Neuronal stem cell (in vitro differentiated cells): ENCODE measurements around the gene EID2B.

Source experiments
- DNase-seq: peaks from one replicate; pipeline ENCODE4 v3.0.0-alpha.2; 2013; ENCODE audit warnings: low spot score
- H2AFZ ChIP-seq: one replicate; pipeline ENCODE4 v1.6.1; 2013; ENCODE audit warnings: mild to moderate bottlenecking, low read length, inconsistent platforms
- H2AK5ac ChIP-seq: 2 replicates; pipeline ENCODE4 v1.6.1; 2013; ENCODE audit warnings: low read depth, mild to moderate bottlenecking, inconsistent platforms, low read length, moderate library complexity, mixed read lengths
- H2BK120ac ChIP-seq: 2 replicates; pipeline ENCODE4 v1.6.1; 2013; ENCODE audit warnings: low read depth, mild to moderate bottlenecking, inconsistent platforms, low read length, moderate library complexity, mixed read lengths
- H2BK12ac ChIP-seq: one replicate; pipeline ENCODE4 v1.6.1; 2013; ENCODE audit warnings: low read length, inconsistent platforms
- H2BK15ac ChIP-seq: 2 replicates; pipeline ENCODE4 v1.6.1; 2013; ENCODE audit warnings: mild to moderate bottlenecking, low read length, inconsistent platforms, mixed read lengths
- H2BK5ac ChIP-seq: one replicate; pipeline ENCODE4 v1.6.1; 2013; ENCODE audit warnings: inconsistent platforms, mild to moderate bottlenecking, low read length, moderate library complexity
- H3K14ac ChIP-seq: one replicate; pipeline ENCODE4 v1.6.1; 2013; ENCODE audit warnings: low read length, inconsistent platforms
- H3K18ac ChIP-seq: 2 replicates; pipeline ENCODE4 v1.6.1; 2013; ENCODE audit warnings: low read length, inconsistent platforms
- H3K23ac ChIP-seq: 2 replicates; pipeline ENCODE4 v1.6.1; 2013; ENCODE audit warnings: low read depth, mild to moderate bottlenecking, mixed read lengths, low read length, inconsistent platforms; ENCODE audit not compliant: poor library complexity
- H3K27ac ChIP-seq: replicated peaks from 3 replicates; pipeline ENCODE4 v1.5.1; 2013; ENCODE audit warnings: low read length, inconsistent platforms
- H3K27me3 ChIP-seq, 3 experiments: 2 replicates each; pipeline ENCODE4 v1.6.1; 2013; ENCODE audit warnings: low read length in 3 of 3, mild to moderate bottlenecking in 2 of 3, inconsistent platforms in 1 of 3, low read depth in 1 of 3, mixed read lengths in 1 of 3, moderate library complexity in 1 of 3; ENCODE audit not compliant: control insufficient read depth in 3 of 3, insufficient read depth in 3 of 3
- H3K36me3 ChIP-seq, 2 donors: replicated peaks in 1 of 2; 2 replicates each; pipeline ENCODE4 v1.6.1; 2013; ENCODE audit warnings: low read length in 2 of 2; ENCODE audit not compliant: control insufficient read depth in 2 of 2, insufficient read depth in 2 of 2
- H3K4ac ChIP-seq: 2 replicates; pipeline ENCODE4 v1.6.1; 2013; ENCODE audit warnings: inconsistent platforms, mild to moderate bottlenecking, low read length, moderate library complexity
- H3K4me1 ChIP-seq, 2 donors: 1 replicate in 1 of 2; 2 replicates in 1 of 2; pipeline ENCODE4 v1.6.1; 2013; ENCODE audit warnings: low read length in 2 of 2, low read depth in 1 of 2; ENCODE audit not compliant: control insufficient read depth in 2 of 2, insufficient read depth in 1 of 2
- H3K4me2 ChIP-seq: one replicate; pipeline ENCODE4 v1.6.1; 2013; ENCODE audit warnings: mild to moderate bottlenecking, low read length, inconsistent platforms; ENCODE audit not compliant: insufficient read depth, poor library complexity, severe bottlenecking
- H3K4me3 ChIP-seq, 2 donors: 2 replicates each; pipeline ENCODE4 v1.5.1; 2013; ENCODE audit warnings: low read length in 2 of 2, mild to moderate bottlenecking in 2 of 2, inconsistent platforms in 1 of 2, moderate library complexity in 1 of 2
- H3K79me1 ChIP-seq: one replicate; pipeline ENCODE4 v1.6.1; 2013; ENCODE audit warnings: low read depth, mild to moderate bottlenecking, inconsistent platforms, low read length, moderate library complexity
- H3K9ac ChIP-seq: one replicate; pipeline ENCODE4 v1.6.1; 2013; ENCODE audit warnings: mild to moderate bottlenecking, low read depth, low read length, inconsistent platforms; ENCODE audit not compliant: poor library complexity
- H3K9me3 ChIP-seq, 2 donors: replicated peaks in 1 of 2; 2 replicates each; pipeline versions ENCODE3 to v1.6.1; 2013; ENCODE audit warnings: low read length in 2 of 2, mild to moderate bottlenecking in 2 of 2, inconsistent platforms in 1 of 2, low read depth in 1 of 2, mixed read lengths in 1 of 2, moderate library complexity in 1 of 2; ENCODE audit not compliant: control insufficient read depth in 2 of 2, insufficient read depth in 1 of 2
- H4K8ac ChIP-seq: one replicate; pipeline ENCODE4 v1.6.1; 2013; ENCODE audit warnings: low read depth, mild to moderate bottlenecking, inconsistent platforms, low read length, moderate library complexity
- H4K91ac ChIP-seq: one replicate; pipeline ENCODE4 v1.6.1; 2013; ENCODE audit warnings: low read length, low read depth, mild to moderate bottlenecking, inconsistent platforms; ENCODE audit not compliant: poor library complexity
- WGBS, 2 donors: extraction: QIAGEN DNeasy Blood & Tissue Kit; methylation state at CpG; one replicate each; pipeline ENCODE4 v1.1.7; 2013; ENCODE audit warnings: missing lambda C conversion rate in 2 of 2, mixed read lengths in 1 of 2; ENCODE audit not compliant: insufficient read length in 2 of 2, insufficient replicate concordance in 1 of 2; ENCODE audit errors: extremely low coverage in 2 of 2; 5-methylcytosine and 5-hydroxymethylcytosine counted together

The EID2B gene

DNA sequence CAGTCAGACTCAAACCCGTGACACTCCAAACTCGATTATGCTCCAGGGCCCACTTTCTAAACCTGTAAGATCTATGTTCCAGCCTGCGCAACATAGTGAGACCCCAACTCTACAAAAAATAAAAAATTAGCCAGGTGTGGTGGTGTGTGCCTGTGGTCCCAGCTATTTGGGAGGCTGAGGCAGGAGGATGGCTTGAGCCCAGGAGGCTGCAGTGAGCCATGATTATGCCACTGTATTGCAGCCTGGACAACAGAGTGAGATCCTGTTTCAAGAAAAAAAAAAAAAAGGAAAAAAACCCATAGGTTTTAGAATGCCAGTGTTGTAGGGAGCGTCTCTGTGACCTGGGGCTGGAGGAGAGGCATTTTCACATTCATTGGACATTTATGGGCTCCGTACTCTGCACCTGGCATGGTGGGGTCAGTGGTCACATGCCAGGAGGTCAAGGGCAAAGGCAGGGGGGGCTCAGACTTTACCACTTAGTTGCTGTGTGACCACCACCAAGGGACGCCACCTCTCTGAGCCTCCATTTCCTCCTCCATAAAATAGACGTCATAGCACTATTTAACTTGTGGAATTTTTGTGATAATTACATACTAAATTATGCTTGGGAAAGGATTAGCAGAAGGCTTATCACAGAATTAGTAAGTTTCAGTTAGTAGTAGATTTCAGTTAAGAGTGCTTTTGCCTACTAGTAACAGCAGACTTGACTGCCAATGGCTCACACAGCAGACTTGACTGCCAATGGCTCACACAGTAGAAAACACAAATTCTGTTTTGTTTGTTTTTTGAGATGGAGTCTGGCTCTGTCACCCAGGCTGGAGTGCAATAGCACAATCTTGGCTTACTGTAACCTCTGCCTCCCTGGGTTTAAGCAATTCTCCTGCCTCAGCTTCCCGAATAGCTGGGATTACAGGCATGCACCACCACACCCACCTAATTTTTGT is 11.8 kb downstream of the EID2B start:
- no peak overlapping the region for H3K9ac ChIP-seq
- peaks cover 0 to 19% of the 10 kb centered on the region in 2 donors for H3K36me3 ChIP-seq
- no peak overlapping the region for H2AFZ ChIP-seq
- peaks cover 3 to 5% of the 10 kb centered on the region in 2 donors for H3K4me1 ChIP-seq
- H3K27ac ChIP-seq = no peak overlapping the region
- no peak overlapping the region for H4K8ac ChIP-seq
- H3K4ac ChIP-seq = no peak overlapping the region
- H4K91ac ChIP-seq = no peak overlapping the region
- H2BK12ac ChIP-seq = no peak overlapping the region
- H3K27me3 ChIP-seq = peaks cover 0 to 6% (median 5%) of the 10 kb centered on the region in 3 experiments
- H2BK15ac ChIP-seq = no peak overlapping the region
- H3K18ac ChIP-seq = no peak overlapping the region
- no peak overlapping the region for H3K4me2 ChIP-seq
- no peak overlapping the region for H2AK5ac ChIP-seq
- peaks cover 0 to 2% of the 10 kb centered on the region in 2 donors for H3K9me3 ChIP-seq
- DNase-seq = no peak
- H3K14ac ChIP-seq = no peak overlapping the region
- no peak overlapping the region for H3K23ac ChIP-seq
- no peak overlapping the region for H2BK120ac ChIP-seq
- H2BK5ac ChIP-seq = no peak overlapping the region
- H3K79me1 ChIP-seq = no peaks in the 10 kb centered on the region
- WGBS, 2 donors = no CpG with 5 or more reads among the region's 8 CpGs
- H3K4me3 ChIP-seq = no peak overlapping the region

DNA sequence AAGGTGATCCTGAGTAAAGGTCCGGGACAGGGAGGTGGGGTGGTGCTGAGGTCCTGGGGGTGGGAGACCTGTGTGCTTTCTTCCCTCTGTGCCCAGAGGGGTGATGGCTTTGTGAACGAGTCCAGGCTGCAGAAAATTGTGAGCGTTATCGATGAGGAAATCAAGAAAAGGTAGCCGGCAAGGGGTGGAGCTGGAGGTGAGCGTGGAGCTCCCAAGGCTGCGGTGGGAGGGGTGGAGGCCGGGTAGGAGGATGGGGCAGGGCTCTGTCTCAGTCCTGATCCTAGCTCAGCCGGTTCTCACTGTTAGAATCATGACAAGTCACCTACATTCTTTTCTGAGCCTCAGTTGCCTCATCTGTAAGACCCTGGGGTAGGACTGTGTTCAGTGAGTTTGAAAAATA is 13.7 kb downstream of the EID2B start:
- Histone ChIP-seq H4K91ac (no peak overlapping the region), H3K4me2 (no peak overlapping the region), H3K18ac (no peak overlapping the region), H3K27ac (no peak overlapping the region), H2AFZ (no peak overlapping the region), H2BK120ac (no peak overlapping the region), H2AK5ac (no peak overlapping the region), H3K79me1 (no peaks in the 10 kb centered on the region), H3K4ac (no peak overlapping the region), H3K4me1 (peaks cover 6 to 8% of the 10 kb centered on the region in 2 donors), H3K9me3 (peaks cover 0 to 2% of the 10 kb centered on the region in 2 donors), H2BK12ac (no peak overlapping the region), H3K9ac (no peak overlapping the region), H2BK15ac (no peak overlapping the region), H3K14ac (no peak overlapping the region), H3K27me3 (peaks cover 7 to 23% (median 15%) of the 10 kb centered on the region in 3 experiments), H2BK5ac (no peak overlapping the region), H3K23ac (no peak overlapping the region), H4K8ac (no peak overlapping the region), H3K4me3 (no peak overlapping the region), H3K36me3 (peaks cover 0 to 10% of the 10 kb centered on the region in 2 donors)
- no peak for DNase-seq
- no CpG with 5 or more reads among the region's 9 CpGs for WGBS, 2 donors

DNA sequence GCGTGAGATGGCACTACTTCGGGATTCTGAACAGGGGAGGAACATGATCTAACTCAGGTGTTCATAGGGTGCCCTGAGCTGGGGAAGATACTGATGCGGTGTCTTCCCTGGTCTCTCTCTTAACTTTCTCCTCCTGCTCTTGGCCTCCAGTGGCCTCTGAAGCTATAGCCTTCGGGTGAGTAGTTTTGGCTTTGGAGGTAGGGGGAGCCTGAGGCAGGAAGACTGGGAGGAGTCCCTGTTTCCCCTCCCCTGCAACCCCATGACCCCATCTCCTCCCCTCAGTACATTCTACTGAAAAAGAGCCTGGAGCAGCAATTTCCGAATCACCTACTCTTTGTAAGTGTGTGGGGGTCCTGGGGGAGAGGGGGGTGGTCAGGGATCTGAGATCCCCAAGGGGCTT is 14.2 kb downstream of the EID2B start:
- Histone ChIP-seq H2AFZ (no peak overlapping the region), H3K27ac (no peak overlapping the region), H3K4me3 (no peak overlapping the region), H2AK5ac (no peak overlapping the region), H3K23ac (no peak overlapping the region), H4K91ac (no peak overlapping the region), H3K9me3 (peaks cover 0 to 2% of the 10 kb centered on the region in 2 donors), H4K8ac (no peak overlapping the region), H2BK120ac (no peak overlapping the region), H3K4ac (no peak overlapping the region), H2BK12ac (no peak overlapping the region), H3K36me3 (peaks cover 0 to 10% of the 10 kb centered on the region in 2 donors), H3K4me2 (no peak overlapping the region), H3K79me1 (no peaks in the 10 kb centered on the region), H2BK15ac (no peak overlapping the region), H3K27me3 (peaks cover 7 to 25% (median 16%) of the 10 kb centered on the region in 3 experiments), H3K9ac (no peak overlapping the region), H2BK5ac (no peak overlapping the region), H3K18ac (no peak overlapping the region), H3K4me1 (peaks cover 6 to 8% of the 10 kb centered on the region in 2 donors), H3K14ac (no peak overlapping the region)
- no CpG with 5 or more reads among the region's 5 CpGs for WGBS, 2 donors
- no peak for DNase-seq

DNA sequence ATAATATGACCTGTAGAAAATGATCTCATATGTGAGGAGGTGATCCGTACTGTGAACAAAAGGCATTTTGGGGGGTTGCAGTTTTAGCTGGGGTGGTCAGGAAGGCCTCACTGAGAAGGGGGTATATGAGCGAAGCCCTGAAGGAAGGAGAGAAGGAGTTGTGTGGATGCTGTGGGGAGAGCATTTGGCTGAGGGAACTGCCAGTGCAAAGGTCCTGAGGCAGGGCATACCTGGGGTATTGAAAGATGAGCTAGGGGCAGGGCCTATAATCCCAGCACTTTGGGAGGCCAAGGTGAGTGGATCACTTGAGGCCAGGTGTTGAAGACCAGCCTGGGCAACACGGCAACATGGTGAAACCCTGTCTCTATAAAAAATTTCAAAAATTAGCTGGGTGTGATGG is 15.2 kb downstream of the EID2B start:
- Histone ChIP-seq H3K4me2 (no peak overlapping the region), H3K27ac (no peak overlapping the region), H3K14ac (no peak overlapping the region), H3K18ac (no peak overlapping the region), H3K79me1 (no peaks in the 10 kb centered on the region), H3K9ac (no peak overlapping the region), H3K27me3 (peaks cover 7 to 26% (median 20%) of the 10 kb centered on the region in 3 experiments), H3K4me3 (no peak overlapping the region), H2AFZ (no peak overlapping the region), H2BK120ac (no peak overlapping the region), H2BK12ac (no peak overlapping the region), H3K9me3 (peaks cover 0 to 2% of the 10 kb centered on the region in 2 donors), H4K8ac (no peak overlapping the region), H3K4ac (no peak overlapping the region), H3K36me3 (peaks cover 0 to 7% of the 10 kb centered on the region in 2 donors), H2BK5ac (no peak overlapping the region), H2BK15ac (no peak overlapping the region), H3K23ac (no peak overlapping the region), H2AK5ac (no peak overlapping the region), H3K4me1 (peaks cover 6 to 8% of the 10 kb centered on the region in 2 donors), H4K91ac (no peak overlapping the region)
- WGBS, 2 donors = no CpG with 5 or more reads among the region's 3 CpGs
- no peak for DNase-seq
